DOHH2 (cell line): ENCODE measurements around the gene STXBP3.

ENCODE experiments used
- EZH2phosphoT487 ChIP-seq: fragments of 200-600 bp; sonication (generic); IDR thresholded peaks from 2 replicates; pipeline ENCODE4 v1.6.1; 2017; ENCODE audit warnings: borderline replicate concordance, mild to moderate bottlenecking, antibody characterized with exemption, low read length, moderate library complexity, mixed read lengths
- TF ChIP-seq, protein P1 (sequence below): fragments of 200-600 bp; sonication (generic); IDR thresholded peaks from one replicate; pipeline ENCODE4 v1.5.1; 2014; ENCODE audit warnings: antibody characterized with exemption, mild to moderate bottlenecking, low read depth, low read length; ENCODE audit not compliant: poor library complexity, severe bottlenecking

DNA sequence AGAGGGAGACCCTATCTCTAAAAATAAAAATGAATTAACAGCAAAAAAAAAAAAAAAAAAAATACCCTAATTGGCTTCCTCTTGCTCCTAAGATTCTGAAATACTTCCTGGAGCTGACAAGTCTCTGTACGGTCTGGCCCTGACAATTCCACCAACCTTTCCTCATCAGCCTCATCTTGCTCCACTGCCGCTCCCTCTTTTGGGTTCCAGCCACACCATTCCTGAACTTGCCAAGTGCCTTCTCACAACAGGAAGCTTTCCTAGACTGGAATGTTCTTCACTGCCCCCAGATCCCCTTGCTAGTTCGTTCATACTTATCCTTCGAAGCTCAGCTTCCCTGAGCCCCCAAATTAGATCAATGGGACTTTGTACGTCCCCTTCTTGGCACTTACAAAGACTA, 73.4 kb downstream of the STXBP3 start:
- TF ChIP-seq, protein P1, sequence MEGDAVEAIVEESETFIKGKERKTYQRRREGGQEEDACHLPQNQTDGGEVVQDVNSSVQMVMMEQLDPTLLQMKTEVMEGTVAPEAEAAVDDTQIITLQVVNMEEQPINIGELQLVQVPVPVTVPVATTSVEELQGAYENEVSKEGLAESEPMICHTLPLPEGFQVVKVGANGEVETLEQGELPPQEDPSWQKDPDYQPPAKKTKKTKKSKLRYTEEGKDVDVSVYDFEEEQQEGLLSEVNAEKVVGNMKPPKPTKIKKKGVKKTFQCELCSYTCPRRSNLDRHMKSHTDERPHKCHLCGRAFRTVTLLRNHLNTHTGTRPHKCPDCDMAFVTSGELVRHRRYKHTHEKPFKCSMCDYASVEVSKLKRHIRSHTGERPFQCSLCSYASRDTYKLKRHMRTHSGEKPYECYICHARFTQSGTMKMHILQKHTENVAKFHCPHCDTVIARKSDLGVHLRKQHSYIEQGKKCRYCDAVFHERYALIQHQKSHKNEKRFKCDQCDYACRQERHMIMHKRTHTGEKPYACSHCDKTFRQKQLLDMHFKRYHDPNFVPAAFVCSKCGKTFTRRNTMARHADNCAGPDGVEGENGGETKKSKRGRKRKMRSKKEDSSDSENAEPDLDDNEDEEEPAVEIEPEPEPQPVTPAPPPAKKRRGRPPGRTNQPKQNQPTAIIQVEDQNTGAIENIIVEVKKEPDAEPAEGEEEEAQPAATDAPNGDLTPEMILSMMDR, result no peak
- TF ChIP-seq EZH2phosphoT487, result no peak
